GM20431 (cell line): ENCODE results near the gene NHLH1.

Experiments
- in situ Hi-C: fragments of 300-500 bp; cut with MseI, MboI; formaldehyde crosslinking; loops from one replicate; pipeline ENCODE4 v1.15.0; 2020; ENCODE audit warnings: low sequenced_read_pairs; ENCODE audit not compliant: unreplicated experiment

The NHLH1 gene

GRCh38 chr1:160407839-160408801, 41.2 kb downstream of the NHLH1 start:
- in situ Hi-C loops, result loop anchor here (25.0 kb wide), 1 partner anchor 554 kb away; the partner anchor contains the start of gene ITLN2

- in situ Hi-C loops, result loop anchor here (25.0 kb wide), 1 partner anchor 553 kb away; the partner anchor contains the start of gene ITLN2
Measured at GRCh38 chr1:160408864-160409263, 42.0 kb downstream of the NHLH1 start.

- in situ Hi-C loops, result loop anchor here (25.0 kb wide), 1 partner anchor 553 kb away; the partner anchor contains the start of gene ITLN2
Measured at GRCh38 chr1:160409486-160409885, 42.6 kb downstream of the NHLH1 start.

- in situ Hi-C loops, result loop anchor here (25.0 kb wide), 1 partner anchor 552 kb away; the partner anchor contains the start of gene ITLN2
Measured at GRCh38 chr1:160410406-160411005, 43.6 kb downstream of the NHLH1 start.

GRCh38 chr1:160411271-160412027, 44.6 kb downstream of the NHLH1 start:
- in situ Hi-C loops, result loop anchor here (25.0 kb wide), 1 partner anchor 551 kb away; the partner anchor contains the start of gene ITLN2

GRCh38 chr1:160412028-160412362, 45.1 kb downstream of the NHLH1 start:
- in situ Hi-C loops, result loop anchor here (25.0 kb wide), 1 partner anchor 550 kb away; the partner anchor contains the start of gene ITLN2

- in situ Hi-C loops, result loop anchor here (25.0 kb wide), 1 partner anchor 549 kb away; the partner anchor contains the start of gene ITLN2
Measured at GRCh38 chr1:160413716-160414115, 46.8 kb downstream of the NHLH1 start.

- in situ Hi-C loops, result loop anchor here (25.0 kb wide), 1 partner anchor 547 kb away; the partner anchor contains the start of gene ITLN2
Measured at GRCh38 chr1:160414881-160415280, 48.0 kb downstream of the NHLH1 start.

- in situ Hi-C loops, result loop anchor here (25.0 kb wide), 1 partner anchor 547 kb away; the partner anchor contains the start of gene ITLN2
Measured at GRCh38 chr1:160415696-160416290, 48.9 kb downstream of the NHLH1 start.

- in situ Hi-C loops, result loop anchor here (25.0 kb wide), 1 partner anchor 546 kb away; the partner anchor contains the start of gene ITLN2
Measured at GRCh38 chr1:160416369-160416768, 49.5 kb downstream of the NHLH1 start.

- in situ Hi-C loops, result loop anchor here (25.0 kb wide), 1 partner anchor 544 kb away; the partner anchor contains the start of gene ITLN2
Measured at GRCh38 chr1:160418483-160418882, 51.6 kb downstream of the NHLH1 start.

GRCh38 chr1:160419150-160419837, 52.4 kb downstream of the NHLH1 start:
- in situ Hi-C loops, result loop anchor here (25.0 kb wide), 1 partner anchor 543 kb away; the partner anchor contains the start of gene ITLN2

GRCh38 chr1:160419838-160420169, 52.9 kb downstream of the NHLH1 start:
- in situ Hi-C loops, result loop anchor here (10.0 to 25.0 kb wide), 2 partner anchors 195 to 542 kb away; partner anchors contain the start of gene ITLN2

- in situ Hi-C loops, result loop anchor here (10.0 to 25.0 kb wide), 2 partner anchors 194 to 541 kb away; partner anchors contain the start of gene ITLN2
Measured at GRCh38 chr1:160420881-160421842, 54.3 kb downstream of the NHLH1 start.

- in situ Hi-C loops, result loop anchor here (10.0 to 25.0 kb wide), 2 partner anchors 193 to 540 kb away; partner anchors contain the start of gene ITLN2
Measured at GRCh38 chr1:160421881-160422280, 55.0 kb downstream of the NHLH1 start.
